ENCODE results near the gene ERBB4.

GRCh38 chr2:212406716-212407115 is 131.9 kb downstream of the ERBB4 start:
- TF ChIP-seq TAF1 (IDR thresholded peaks at IDR 0.05; ENCODE audit: low read depth, low read length) (no peak), POLR2AphosphoS5 (IDR thresholded peaks at IDR 0.05; ENCODE audit: low read depth, low read length) (no peak), POLR2A (IDR thresholded peaks at IDR 0.05; ENCODE audit: low read depth, low read length) (no peak)

All from GM12891 (cell line).